ENCODE measurements around the gene PCLO.

DNA sequence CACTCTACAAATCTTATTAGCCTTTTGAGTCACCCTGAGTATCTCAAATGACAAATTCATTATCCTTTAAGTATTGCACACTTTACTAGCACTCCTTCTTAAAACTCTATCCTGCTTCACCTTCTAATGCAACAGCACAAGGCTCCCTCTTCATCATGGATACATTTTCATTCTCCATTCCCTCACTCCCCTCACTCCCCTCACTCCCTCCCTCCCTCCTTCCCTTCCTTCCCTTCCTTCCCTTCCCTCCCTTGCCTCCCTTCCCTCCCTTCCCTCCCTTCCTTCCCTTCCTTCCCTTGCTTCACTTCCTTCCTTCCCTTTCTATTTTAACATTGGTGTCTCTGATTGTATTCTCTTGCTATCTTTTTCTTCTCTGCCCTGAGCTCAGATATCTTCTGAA is 130.5 kb downstream of the PCLO start:
- TF ChIP-seq, protein P1, sequence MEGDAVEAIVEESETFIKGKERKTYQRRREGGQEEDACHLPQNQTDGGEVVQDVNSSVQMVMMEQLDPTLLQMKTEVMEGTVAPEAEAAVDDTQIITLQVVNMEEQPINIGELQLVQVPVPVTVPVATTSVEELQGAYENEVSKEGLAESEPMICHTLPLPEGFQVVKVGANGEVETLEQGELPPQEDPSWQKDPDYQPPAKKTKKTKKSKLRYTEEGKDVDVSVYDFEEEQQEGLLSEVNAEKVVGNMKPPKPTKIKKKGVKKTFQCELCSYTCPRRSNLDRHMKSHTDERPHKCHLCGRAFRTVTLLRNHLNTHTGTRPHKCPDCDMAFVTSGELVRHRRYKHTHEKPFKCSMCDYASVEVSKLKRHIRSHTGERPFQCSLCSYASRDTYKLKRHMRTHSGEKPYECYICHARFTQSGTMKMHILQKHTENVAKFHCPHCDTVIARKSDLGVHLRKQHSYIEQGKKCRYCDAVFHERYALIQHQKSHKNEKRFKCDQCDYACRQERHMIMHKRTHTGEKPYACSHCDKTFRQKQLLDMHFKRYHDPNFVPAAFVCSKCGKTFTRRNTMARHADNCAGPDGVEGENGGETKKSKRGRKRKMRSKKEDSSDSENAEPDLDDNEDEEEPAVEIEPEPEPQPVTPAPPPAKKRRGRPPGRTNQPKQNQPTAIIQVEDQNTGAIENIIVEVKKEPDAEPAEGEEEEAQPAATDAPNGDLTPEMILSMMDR (IDR thresholded peaks at IDR 0.05) = no peak
- TF ChIP-seq POLR2A (IDR thresholded peaks at IDR 0.05) = no peak

All from body of pancreas (tissue), 4 donors.